GM21528 (cell line): ENCODE data around the gene RHEBL1.

Source experiments
- ATAC-seq: cut with Tn5 transposase; IDR thresholded peaks from one replicate; pipeline ENCODE4 v1.9.1; 2021; ENCODE audit warnings: mild to moderate bottlenecking, moderate library complexity; ENCODE audit not compliant: unreplicated experiment, low FRiP score

RHEBL1 gene

DNA sequence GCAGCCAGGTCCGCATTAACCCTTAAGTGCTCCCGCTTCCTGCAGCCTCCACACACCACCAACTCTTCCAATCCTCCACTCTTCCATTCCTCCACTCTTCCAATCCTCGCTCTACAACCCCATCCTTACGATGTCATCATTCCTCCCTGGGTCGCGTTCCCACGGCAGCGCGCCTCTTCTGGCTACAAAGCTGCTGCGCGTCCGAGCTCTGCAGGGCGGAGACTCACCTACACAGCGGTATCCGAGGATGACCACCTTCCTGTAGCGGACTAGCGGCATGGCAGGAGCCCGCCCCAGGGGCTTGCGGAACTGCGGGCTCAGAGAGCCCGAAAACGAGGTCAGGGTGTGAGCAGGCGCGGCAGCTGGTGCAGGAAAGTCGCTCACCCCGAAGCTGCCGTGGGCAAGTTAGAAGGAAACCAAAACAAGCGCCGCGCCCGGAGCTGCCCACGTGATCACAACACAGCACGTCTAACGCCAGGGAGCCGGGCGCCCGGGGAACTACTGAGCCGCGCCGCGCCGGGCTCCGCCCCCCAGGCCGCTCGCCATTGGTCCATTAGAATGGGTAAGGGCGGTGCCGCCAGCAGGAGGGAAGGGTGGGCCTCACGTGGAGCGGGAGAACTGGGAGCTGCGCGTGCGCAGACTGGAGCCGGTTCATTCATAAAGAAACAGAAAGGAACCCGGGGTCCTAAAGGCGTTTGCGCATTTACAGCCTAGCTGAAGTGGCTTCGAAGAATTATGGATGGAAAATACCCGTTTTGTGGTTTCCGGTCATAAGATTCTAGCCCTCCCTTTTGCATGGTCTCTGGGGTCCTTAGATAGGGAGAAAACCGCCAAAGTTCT lies at the start of gene RHEBL1:
Gene RHEBL1 (minus strand): TSS at position 473 of the 840 bp plus-strand sequence. CDS start 194 bp downstream, at position 279.
- ATAC-seq, result peak; percentile 92

GRCh38 chr12:49111206-49111605 lies 41.4 kb upstream of the RHEBL1 start:
- no peak for ATAC-seq

DNA sequence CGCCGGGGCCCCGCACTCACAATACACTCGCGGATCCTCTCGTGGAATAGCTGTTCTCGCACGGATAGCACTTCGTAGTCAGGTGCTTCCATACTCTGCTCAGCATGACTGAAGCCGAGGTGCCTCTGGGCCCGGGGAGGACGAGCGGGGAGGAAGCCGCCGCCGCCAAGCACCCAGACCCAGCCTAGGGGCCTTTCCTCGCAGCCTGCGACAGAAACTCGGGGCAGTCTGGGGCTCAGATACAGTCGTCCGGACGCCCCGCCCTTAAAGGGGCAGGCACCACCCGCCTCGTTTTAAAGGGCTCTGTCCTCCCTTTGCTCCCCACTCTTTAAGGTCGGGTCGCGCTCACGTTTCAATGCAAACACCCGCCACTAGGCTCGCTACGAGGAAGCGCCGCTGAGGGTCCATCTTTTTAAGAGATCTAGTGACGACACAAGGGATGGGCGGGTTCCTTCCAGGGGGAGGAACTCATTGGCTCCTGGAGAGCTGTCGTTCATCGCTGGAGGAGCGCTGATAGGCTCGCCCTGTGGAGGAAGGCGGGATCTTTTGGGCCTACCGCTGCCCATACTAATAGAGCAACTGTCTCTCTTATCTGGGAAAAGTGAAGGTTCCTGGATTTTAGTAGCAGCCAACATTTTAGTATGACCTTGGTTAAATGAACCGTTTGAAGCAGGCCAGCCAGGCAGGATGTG lies 40.8 kb upstream of the RHEBL1 start, which contains the start of gene LMBR1L:
Gene LMBR1L (minus strand): TSS at position 384 of the 692 bp plus-strand sequence. CDS start 292 bp downstream, at position 92.
- peak; percentile 98 for ATAC-seq

GRCh38 chr12:49109641-49110463 lies 40.1 kb upstream of the RHEBL1 start:
- ATAC-seq, result peak; percentile 29

DNA sequence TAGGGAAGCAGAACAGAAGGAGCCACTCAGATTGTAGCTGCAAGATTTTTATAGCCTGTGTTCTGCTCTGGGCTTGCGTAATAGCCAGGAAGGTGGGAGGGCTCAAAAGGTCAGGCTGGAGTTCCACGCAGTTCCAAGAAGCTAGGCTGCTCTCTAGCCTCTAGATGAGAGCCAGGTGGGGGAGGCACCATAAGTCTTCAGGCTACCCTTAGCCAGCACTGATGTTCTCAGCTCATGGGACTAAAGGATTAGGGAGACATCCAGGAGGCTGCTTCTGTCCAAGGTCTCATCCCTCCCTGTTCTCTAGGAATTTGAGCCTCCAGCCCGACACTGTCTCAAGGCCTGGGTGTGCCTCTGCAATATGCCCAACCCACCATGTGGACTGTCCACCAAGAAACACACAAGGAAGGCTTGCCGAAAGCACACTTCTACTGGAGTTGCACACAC lies 39.2 kb upstream of the RHEBL1 start:
- ATAC-seq, result no peak

DNA sequence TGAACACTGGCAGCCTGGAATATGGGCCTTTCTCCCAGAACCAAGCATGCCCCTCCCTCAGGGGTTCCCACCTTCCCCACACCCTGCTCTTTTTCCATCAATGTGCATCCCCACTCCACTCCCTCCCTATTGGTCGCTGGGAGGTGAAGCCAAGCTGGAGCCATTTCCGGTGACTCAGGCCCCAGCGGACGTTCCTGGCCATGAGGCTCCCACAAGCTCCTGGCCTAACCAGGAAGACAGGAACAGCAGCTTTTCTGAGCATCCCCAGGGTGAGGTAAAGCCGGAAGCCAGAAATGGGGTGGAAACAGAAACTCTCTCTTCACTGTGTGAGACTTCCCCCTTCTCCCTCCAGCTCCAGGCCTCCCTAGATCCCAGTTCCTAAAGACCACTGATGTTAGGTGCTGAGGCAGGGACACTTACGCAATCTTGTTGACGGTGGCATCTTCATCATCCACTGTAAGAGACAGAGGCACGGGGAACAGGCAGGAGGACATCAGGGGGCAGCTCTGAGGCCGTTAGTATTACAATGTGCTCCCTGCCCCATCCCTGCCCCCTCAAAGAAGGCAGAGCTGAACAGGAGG lies 35.8 kb upstream of the RHEBL1 start:
- ATAC-seq, result no peak

GRCh38 chr12:49104822-49105221 lies 35.0 kb upstream of the RHEBL1 start:
- ATAC-seq, result no peak

DNA sequence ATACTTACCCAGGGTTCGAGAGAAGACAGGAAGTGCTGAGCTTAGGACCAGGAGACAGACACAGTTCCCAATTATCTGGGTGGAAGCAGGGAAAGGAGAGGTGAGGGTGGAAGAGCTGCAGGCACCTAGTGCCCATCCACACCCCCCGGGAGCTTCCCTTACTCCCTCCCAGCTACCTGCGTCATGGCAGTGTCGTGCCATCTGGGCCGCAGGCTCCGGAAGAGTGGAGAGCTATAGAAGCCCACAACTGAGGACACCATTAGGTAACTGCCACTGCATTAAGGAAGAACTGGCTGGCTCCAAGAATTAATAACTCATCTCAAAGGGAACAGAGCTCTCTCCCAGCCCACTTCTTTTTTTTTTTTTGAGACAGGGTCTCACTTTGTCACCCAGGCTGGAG lies 30.6 kb upstream of the RHEBL1 start:
- ATAC-seq, result no peak

DNA sequence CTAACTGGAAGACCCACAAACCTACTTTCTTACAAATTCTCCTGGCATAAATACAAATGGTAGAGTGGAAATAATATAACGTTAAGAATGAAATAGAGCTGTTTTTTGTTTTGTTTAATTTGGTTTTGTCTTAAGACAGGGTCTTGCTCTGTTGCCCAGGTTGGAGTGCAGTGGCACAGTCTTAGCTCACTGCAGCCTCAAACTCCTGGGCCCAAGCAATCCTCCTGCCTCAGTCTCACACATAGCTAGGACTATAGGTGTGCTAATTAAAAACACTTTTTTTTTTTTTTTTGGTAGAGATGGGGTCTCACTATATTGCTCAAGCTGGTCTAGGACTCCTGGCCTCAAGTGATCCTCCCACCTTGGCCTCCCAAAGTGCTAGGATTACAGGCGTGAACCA lies 28.9 kb upstream of the RHEBL1 start:
- ATAC-seq, result no peak

DNA sequence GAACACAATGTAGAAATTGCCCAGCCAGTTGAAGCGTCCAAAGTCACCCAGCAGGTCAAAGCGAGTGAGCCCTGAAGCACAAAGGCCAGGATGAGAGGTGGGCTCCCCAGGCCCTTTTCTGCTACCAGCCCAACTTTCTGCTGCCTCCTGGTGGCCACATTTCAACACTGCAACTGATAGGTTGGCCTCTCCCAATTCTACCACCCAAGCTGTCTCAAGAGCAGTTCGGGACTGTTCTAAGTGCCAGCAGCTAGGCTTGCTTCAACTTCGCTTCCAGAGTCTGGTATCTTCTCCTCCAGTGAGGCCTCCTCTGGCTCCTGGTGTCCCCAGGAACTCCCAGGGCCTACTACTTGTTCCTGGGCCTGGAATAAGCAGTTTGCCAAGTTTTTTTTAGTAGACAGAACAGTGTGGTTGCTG lies 28.3 kb upstream of the RHEBL1 start:
- no peak for ATAC-seq

- no peak for ATAC-seq
These were observed 27.6 kb upstream of the RHEBL1 start for GRCh38 chr12:49097381-49097780.

GRCh38 chr12:49094975-49095365 lies 25.2 kb upstream of the RHEBL1 start:
- ATAC-seq, result no peak

- ATAC-seq, result no peak
These were observed 24.6 kb upstream of the RHEBL1 start, which contains the start of gene DHH for GRCh38 chr12:49094160-49094974. Gene DHH, minus strand, starts transcription at chr12:49094801. Its CDS starts 289 bp downstream, at chr12:49094512.

GRCh38 chr12:49093792-49094159 lies 24.0 kb upstream of the RHEBL1 start:
- ATAC-seq, result no peak

- no peak for ATAC-seq
These were observed 23.1 kb upstream of the RHEBL1 start for GRCh38 chr12:49092816-49093406.

DNA sequence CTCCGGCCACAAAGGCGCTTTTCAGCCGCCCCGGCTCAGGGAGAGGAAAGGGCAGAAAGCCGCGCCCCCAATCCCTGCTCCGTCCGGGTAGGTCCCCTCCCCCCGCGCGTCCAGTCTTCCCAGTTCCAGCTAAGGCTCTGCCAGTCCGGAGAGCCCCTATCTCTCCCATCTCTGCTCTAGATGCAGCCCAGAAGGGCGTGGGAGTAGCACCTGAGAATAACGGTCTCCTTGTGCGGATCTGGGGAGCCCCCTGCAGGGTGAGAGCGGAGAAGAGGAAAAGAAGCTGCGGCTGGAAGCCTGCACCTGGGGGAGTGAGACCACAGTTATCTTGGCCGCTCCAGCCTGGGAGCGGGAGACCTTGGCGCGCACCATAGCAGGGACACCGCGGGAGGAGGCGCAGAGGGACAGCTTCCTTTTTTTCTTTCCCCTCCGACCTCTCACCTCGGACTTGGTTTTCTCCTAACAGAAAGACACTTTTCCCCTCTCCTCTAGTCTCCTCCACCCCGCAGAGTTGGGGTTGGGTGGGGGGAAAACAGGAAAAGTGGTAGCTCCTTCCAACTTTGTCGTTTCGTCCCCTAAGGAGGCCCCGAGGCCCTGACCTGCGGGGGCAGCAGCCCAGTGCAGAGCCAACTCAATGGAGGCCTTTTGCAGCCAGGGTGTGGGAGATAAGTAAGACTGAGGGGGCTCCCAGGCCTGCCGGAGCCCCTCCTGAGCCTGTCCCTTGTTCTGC lies 22.5 kb upstream of the RHEBL1 start:
- no peak for ATAC-seq

DNA sequence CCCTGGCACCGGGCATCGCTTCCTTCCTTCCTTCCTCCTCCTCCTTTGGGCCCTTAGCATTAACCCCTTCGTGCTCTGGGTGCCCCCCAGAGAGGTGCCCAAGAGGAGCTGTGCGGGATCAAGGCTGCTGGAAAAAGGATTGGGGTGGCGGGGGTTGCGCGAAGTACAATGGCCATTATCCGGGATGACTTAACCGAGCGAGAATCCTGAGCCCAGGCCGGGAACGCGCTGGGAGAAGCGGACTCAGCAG lies 22.0 kb upstream of the RHEBL1 start:
- ATAC-seq, result no peak

DNA sequence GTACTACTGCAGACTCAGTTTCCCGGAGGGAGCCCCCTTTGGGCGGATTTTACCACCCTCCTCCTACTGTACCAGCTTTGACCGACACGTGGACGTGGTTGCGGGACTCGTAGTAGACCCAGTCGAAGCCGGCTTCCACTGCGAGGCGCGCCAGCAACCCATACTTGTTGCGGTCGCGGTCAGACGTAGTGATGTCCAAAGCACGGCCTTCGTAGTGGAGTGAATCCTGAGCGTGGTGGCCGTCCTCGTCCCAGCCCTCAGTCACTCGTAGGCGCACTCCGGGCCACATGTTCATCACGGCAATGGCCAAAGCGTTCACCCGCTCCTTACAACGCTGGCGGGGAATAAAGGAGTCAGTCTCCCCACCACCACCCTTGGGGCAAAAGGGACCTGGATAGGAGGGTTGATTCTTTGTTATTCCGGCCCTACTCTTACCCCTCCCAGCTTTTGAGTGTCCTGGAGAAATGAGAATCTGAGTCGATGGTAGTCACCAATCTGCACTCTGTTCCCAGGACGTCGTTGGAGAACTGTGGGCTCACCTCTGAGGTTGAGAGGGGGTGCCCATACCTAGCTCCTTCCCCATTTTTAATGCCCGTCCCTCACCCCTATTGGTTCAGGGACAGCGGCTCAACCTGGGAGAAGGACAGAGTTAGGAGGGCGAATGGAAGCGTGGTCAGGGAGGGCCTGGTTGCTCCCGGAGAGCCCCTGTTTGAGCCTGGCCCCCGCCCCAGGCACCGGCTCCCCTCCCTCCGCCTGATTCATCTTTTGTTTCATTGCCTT lies 21.5 kb upstream of the RHEBL1 start:
- ATAC-seq, result no peak
